T-cell (primary cell): ENCODE data around the gene ABLIM1. TPM values are rescaled to one million over a fixed set of nuclear protein-coding genes. Genes with fewer than 3 reads are reported as not detected.

Experiments used
- ATAC-seq, 4 experiments: fragments of 200-7000 bp in 3 of 4; fragments of 150-1000 bp in 1 of 4; cut with Tn5 transposase; replicated peaks in 1 of 4; 1 replicate in 3 of 4; 2 replicates in 1 of 4; pipeline ENCODE4 v1.10.0; 2021; ENCODE audit warnings: moderate library complexity in 3 of 4, mild to moderate bottlenecking in 2 of 4, moderate number of reproducible peaks in 1 of 4
- CTCF ChIA-PET, 2 donors: fragments of 300-600 bp; sonication (Branson Sonifier 250); formaldehyde crosslinking; loops; one replicate each; lab custom pipeline; 2022; ENCODE audit warnings: antibody characterized with exemption in 2 of 2; lab: Charles Lee
- POLR2A ChIA-PET, 2 donors: fragments of 300-600 bp; sonication (Branson Sonifier 250); formaldehyde crosslinking; loops; one replicate each; lab custom pipeline; 2022; ENCODE audit warnings: antibody characterized with exemption in 2 of 2; lab: Charles Lee
- DNase-seq, 35 experiments: peaks; one replicate each; pipeline versions ENCODE4 v3.0.0 to v3.0.0-alpha.2; 2013 to 2023
- H3K27ac ChIP-seq: one replicate; pipeline ENCODE4 v1.5.1; 2013; ENCODE audit warnings: low read length
- H3K27me3 ChIP-seq, 2 experiments: replicated peaks in 1 of 2; 1 replicate in 1 of 2; 2 replicates in 1 of 2; pipeline versions ENCODE4 v1.6.1 to v1.7.0; 2013; ENCODE audit warnings: low read length in 1 of 2, mixed read lengths in 1 of 2; ENCODE audit not compliant: control insufficient read depth in 2 of 2, insufficient read depth in 2 of 2; ENCODE audit errors: extremely low read depth in 1 of 2
- H3K36me3 ChIP-seq, 2 donors: 1 replicate in 1 of 2; 2 replicates in 1 of 2; pipeline versions ENCODE4 v1.6.1 to v1.7.0; 2013; ENCODE audit warnings: low read length in 1 of 2; ENCODE audit not compliant: control insufficient read depth in 2 of 2, insufficient read depth in 1 of 2; ENCODE audit errors: extremely low read depth in 1 of 2
- H3K4me1 ChIP-seq, 2 experiments: 1 replicate in 1 of 2; 2 replicates in 1 of 2; pipeline versions ENCODE4 v1.6.1 to v1.7.0; 2013; ENCODE audit warnings: low read length in 2 of 2, mixed read lengths in 1 of 2; ENCODE audit not compliant: insufficient read depth in 2 of 2, control insufficient read depth in 1 of 2; ENCODE audit errors: extremely low read depth in 1 of 2
- H3K4me3 ChIP-seq, 2 donors: 1 replicate in 1 of 2; 2 replicates in 1 of 2; pipeline versions ENCODE4 v1.5.1 to v1.7.0; 2013; ENCODE audit warnings: mild to moderate bottlenecking in 2 of 2, low read length in 1 of 2, moderate library complexity in 1 of 2; ENCODE audit not compliant: control insufficient read depth in 1 of 2; ENCODE audit errors: extremely low read depth in 1 of 2
- H3K9me3 ChIP-seq: 2 replicates; pipeline ENCODE4 v1.7.0; 2013
- H3K27ac Mint-ChIP-seq, 2 donors: one replicate each; pipeline ENCODE4 v1.8.0; 2020 to 2021; ENCODE audit warnings: mild to moderate bottlenecking in 2 of 2, mixed read lengths in 2 of 2
- H3K27me3 Mint-ChIP-seq, 2 donors: one replicate each; pipeline ENCODE4 v1.8.0; 2021 to 2022; ENCODE audit warnings: mixed read lengths in 2 of 2
- H3K36me3 Mint-ChIP-seq: one replicate; pipeline ENCODE4 v1.8.0; 2021; ENCODE audit warnings: mixed read lengths
- H3K4me1 Mint-ChIP-seq, 3 donors: one replicate each; pipeline ENCODE4 v1.8.0; 2020 to 2022; ENCODE audit warnings: mixed read lengths in 3 of 3, mild to moderate bottlenecking in 1 of 3
- H3K4me3 Mint-ChIP-seq, 3 donors: one replicate each; pipeline ENCODE4 v1.8.0; 2020 to 2022; ENCODE audit warnings: mild to moderate bottlenecking in 3 of 3, mixed read lengths in 3 of 3, moderate library complexity in 3 of 3
- H3K9me3 Mint-ChIP-seq, 3 donors: one replicate each; pipeline ENCODE4 v1.8.0; 2020 to 2022; ENCODE audit warnings: mixed read lengths in 3 of 3
- WGBS: methylation state at CpG from one replicate; pipeline ENCODE4 v1.1.5; 2013; ENCODE audit warnings: missing lambda C conversion rate; ENCODE audit not compliant: insufficient coverage; 5-methylcytosine and 5-hydroxymethylcytosine counted together
- total RNA-seq, 35 experiments: library from RNA in 6 of 35; stranded (reverse) in 6 of 35; fragments of 120-200 nt in 1 of 35; gene quantifications; one replicate each; pipeline versions ENCODE4 v1.2.1 to v1.2.4 and lab custom pipeline; 2013 to 2026

Gene ABLIM1
- total RNA-seq, 5 donors from 2014 or later (not counting 1 experiment from before 2014, with no cell fraction given), result 212 to 311 (median 266) TPM

- Mint-ChIP-seq H3K27ac (peak overlapping the region; percentile 95 to 98), H3K36me3 (peaks cover 26% of the 10 kb centered on the region), H3K27me3 (no peaks in the 10 kb centered on the region), H3K9me3 (no peaks in the 10 kb centered on the region), H3K4me1 (peaks cover 63 to 80% (median 73%) of the 10 kb centered on the region in 3 donors), H3K4me3 (peak overlapping the region; percentile 93 to 94 (median 94))
- Histone ChIP-seq H3K9me3 (no peaks in the 10 kb centered on the region), H3K27me3 (no peaks in the 10 kb centered on the region), H3K36me3 (no peaks in the 10 kb centered on the region), H3K4me1 (peaks cover 38 to 64% of the 10 kb centered on the region in 2 experiments), H3K4me3 (peak overlapping the region; percentile 68 to 93), H3K27ac (peak overlapping the region; percentile 83)
- WGBS, result 0% methylated on average over 5 of the region's 5 CpGs
- DNase-seq (peak in 12 of 35 experiments; percentile 13 to 79 (median 38)), ATAC-seq (peak; percentile 37 to 53 (median 52))
- POLR2A ChIA-PET, result interaction anchor here (0.7 to 7.1 kb wide), 16 partner anchors 8 to 425 kb away, joined by 3 to 220 read pairs (median 5); partner anchors contain the start of gene CCDC186 (in 1 of the 2)
- CTCF ChIA-PET, result interaction anchor here in 1 of 2 donors (0.6 to 4.9 kb wide), 14 partner anchors 8 to 296 kb away, joined by 3 to 88 read pairs (median 4); partner anchors contain the start of gene FHIP2A
Measured at GRCh38 chr10:114526126-114526503, 132.0 kb downstream of the ABLIM1 start.

GRCh38 chr10:114525368-114525949 is 132.6 kb downstream of the ABLIM1 start:
- H3K27me3 Mint-ChIP-seq, result no peaks in the 10 kb centered on the region
- peak in 12 of 35 experiments; percentile 29 to 81 (median 42) for DNase-seq

DNA sequence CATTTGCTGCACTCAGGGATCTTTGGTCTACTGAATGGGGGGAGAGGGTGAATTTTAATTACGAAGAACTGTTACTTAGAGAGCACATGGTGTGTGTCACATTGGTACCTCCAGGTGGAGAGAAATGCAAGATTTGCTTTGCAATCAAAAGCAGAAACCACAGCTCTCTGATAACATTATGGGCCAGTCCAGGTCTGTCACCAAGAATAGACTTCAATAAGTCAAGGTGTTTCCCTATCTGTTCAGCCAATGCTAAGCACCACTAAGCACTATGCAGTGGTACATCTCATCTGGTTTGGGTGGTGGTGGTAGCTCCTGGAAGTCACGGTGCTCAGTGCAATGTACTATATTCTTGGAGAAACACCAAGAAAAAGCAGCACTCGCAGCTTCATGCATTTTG is 134.2 kb downstream of the ABLIM1 start:
- WGBS, result 20% methylated on average over 1 of the region's 3 CpGs
- peaks cover 77 to 95% (median 85%) of the 10 kb centered on the region in 3 donors for H3K4me1 Mint-ChIP-seq
- DNase-seq (peak in 1 of 35 experiments; percentile 50), ATAC-seq (no peak)
- H3K4me3 Mint-ChIP-seq, result peak overlapping the region; percentile 93 to 94 (median 94)
- ChIA-PET CTCF (interaction anchor here (0.5 to 4.9 kb wide), 11 partner anchors 8 to 117 kb away, joined by 3 to 88 read pairs (median 5); no protein-coding TSS in a partner anchor), POLR2A (interaction anchor here (0.6 to 7.1 kb wide), 9 partner anchors 8 to 52 kb away, joined by 4 to 220 read pairs (median 6); no protein-coding TSS in a partner anchor)
- H3K27ac Mint-ChIP-seq, result peak overlapping the region; percentile 95 to 98
- H3K4me3 ChIP-seq, result peak overlapping the region; percentile 68 to 93
- no peaks in the 10 kb centered on the region for H3K9me3 ChIP-seq
- H3K36me3 ChIP-seq, result peaks cover 0 to 7% of the 10 kb centered on the region in 2 donors
- H3K4me1 ChIP-seq, result peaks cover 60 to 80% of the 10 kb centered on the region in 2 experiments
- no peaks in the 10 kb centered on the region for H3K9me3 Mint-ChIP-seq
- no peaks in the 10 kb centered on the region for H3K27me3 ChIP-seq
- peak overlapping the region; percentile 47 for H3K27ac ChIP-seq
- H3K27me3 Mint-ChIP-seq, result no peaks in the 10 kb centered on the region
- peaks cover 44% of the 10 kb centered on the region for H3K36me3 Mint-ChIP-seq

More at GRCh38 chr10:114525368-114525949, 132.6 kb downstream of the ABLIM1 start:
- Mint-ChIP-seq H3K27ac (peak overlapping the region; percentile 95 to 98), H3K36me3 (peaks cover 30% of the 10 kb centered on the region), H3K9me3 (no peaks in the 10 kb centered on the region), H3K4me1 (peaks cover 66 to 86% (median 76%) of the 10 kb centered on the region in 3 donors), H3K4me3 (peak overlapping the region; percentile 93 to 94 (median 94))
- no peaks in the 10 kb centered on the region for H3K27me3 ChIP-seq
- 0% methylated on average over 1 of the region's 8 CpGs for WGBS
- ChIA-PET CTCF (interaction anchor here in 1 of 2 donors (0.6 to 4.9 kb wide), 13 partner anchors 8 to 297 kb away, joined by 3 to 88 read pairs (median 4); partner anchors contain the start of gene FHIP2A), POLR2A (interaction anchor here (0.6 to 7.1 kb wide), 12 partner anchors 10 to 35 kb away, joined by 3 to 220 read pairs (median 5); no protein-coding TSS in a partner anchor)
- no peaks in the 10 kb centered on the region for H3K36me3 ChIP-seq
- peak overlapping the region; percentile 83 for H3K27ac ChIP-seq
- no peaks in the 10 kb centered on the region for H3K9me3 ChIP-seq
- H3K4me1 ChIP-seq, result peaks cover 44 to 71% of the 10 kb centered on the region in 2 experiments
- peak overlapping the region; percentile 68 to 93 for H3K4me3 ChIP-seq
- ATAC-seq, result peak in 1 of 4 experiments; percentile 11

GRCh38 chr10:114521255-114521654 is 136.8 kb downstream of the ABLIM1 start:
- Mint-ChIP-seq H3K27ac (peak overlapping the region; percentile 95 to 98), H3K4me3 (peak overlapping the region; percentile 93 to 94 (median 94)), H3K9me3 (no peaks in the 10 kb centered on the region), H3K4me1 (peaks cover 87 to 97% (median 90%) of the 10 kb centered on the region in 3 donors), H3K36me3 (peaks cover 59% of the 10 kb centered on the region), H3K27me3 (no peaks in the 10 kb centered on the region)
- Histone ChIP-seq H3K27me3 (no peaks in the 10 kb centered on the region), H3K4me3 (peak overlapping the region in 1 of 2 donors; percentile 2), H3K4me1 (peaks cover 77 to 79% of the 10 kb centered on the region in 2 experiments), H3K27ac (peak overlapping the region; percentile 45), H3K9me3 (no peaks in the 10 kb centered on the region), H3K36me3 (peaks cover 0 to 10% of the 10 kb centered on the region in 2 donors)
- ChIA-PET POLR2A (interaction anchor here (0.5 to 7.1 kb wide), 5 partner anchors 20 to 32 kb away, joined by 3 to 220 read pairs (median 4); no protein-coding TSS in a partner anchor), CTCF (interaction anchor here in 1 of 2 donors (1.9 kb wide), 1 partner anchor 18 kb away, joined by 4 read pairs; no protein-coding TSS in a partner anchor)
- ATAC-seq (no peak), DNase-seq (no peak)
- no CpG with 5 or more reads among the region's 3 CpGs for WGBS

DNA sequence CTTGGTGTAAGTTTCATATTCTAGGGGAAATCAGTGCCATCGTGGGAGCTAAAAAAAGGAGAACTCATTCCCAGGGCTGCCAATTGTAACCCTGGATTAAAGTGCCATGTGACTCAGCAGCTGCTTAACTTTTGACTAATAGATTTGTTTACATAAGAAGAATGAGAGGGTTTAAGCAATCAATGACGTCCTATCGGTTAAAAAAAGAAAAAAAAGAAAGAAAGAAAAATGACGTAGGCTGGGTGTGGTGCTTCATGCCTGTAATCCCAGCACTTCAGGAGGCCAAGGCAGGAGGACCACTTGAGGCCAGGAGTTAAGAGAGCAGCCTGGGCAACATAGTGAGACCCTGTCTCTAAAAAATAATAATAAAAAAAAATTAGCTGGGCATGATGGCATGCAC is 137.6 kb downstream of the ABLIM1 start:
- POLR2A ChIA-PET, result interaction anchor here (0.6 to 1.2 kb wide), 3 partner anchors 20 to 25 kb away, joined by 4 to 9 read pairs (median 5); no protein-coding TSS in a partner anchor
- H3K9me3 Mint-ChIP-seq, result no peaks in the 10 kb centered on the region
- Histone ChIP-seq H3K4me3 (no peak overlapping the region), H3K36me3 (peaks cover 0 to 10% of the 10 kb centered on the region in 2 donors), H3K9me3 (no peaks in the 10 kb centered on the region), H3K27ac (peak overlapping the region; percentile 45), H3K4me1 (peaks cover 82 to 85% of the 10 kb centered on the region in 2 experiments), H3K27me3 (no peaks in the 10 kb centered on the region)
- peaks cover 65% of the 10 kb centered on the region for H3K36me3 Mint-ChIP-seq
- peak overlapping the region; percentile 89 to 95 for H3K27ac Mint-ChIP-seq
- DNase-seq (no peak), ATAC-seq (peak in 1 of 4 experiments; percentile 28)
- 55% methylated on average over 2 of the region's 4 CpGs for WGBS
- no peaks in the 10 kb centered on the region for H3K27me3 Mint-ChIP-seq
- peaks cover 96 to 97% (median 96%) of the 10 kb centered on the region in 3 donors for H3K4me1 Mint-ChIP-seq
- peak overlapping the region; percentile 58 to 94 (median 64) for H3K4me3 Mint-ChIP-seq
- CTCF ChIA-PET, result interaction anchor here in 1 of 2 donors (1.9 kb wide), 1 partner anchor 19 kb away, joined by 4 read pairs; no protein-coding TSS in a partner anchor
